ENCODE results near the gene SPRR2E.
"Not testable (repeated sequence)": the region's sequence is repeated elsewhere in the genome, so short reads cannot be mapped to it uniquely, and the experiment has no call there.

Gene SPRR2E

DNA sequence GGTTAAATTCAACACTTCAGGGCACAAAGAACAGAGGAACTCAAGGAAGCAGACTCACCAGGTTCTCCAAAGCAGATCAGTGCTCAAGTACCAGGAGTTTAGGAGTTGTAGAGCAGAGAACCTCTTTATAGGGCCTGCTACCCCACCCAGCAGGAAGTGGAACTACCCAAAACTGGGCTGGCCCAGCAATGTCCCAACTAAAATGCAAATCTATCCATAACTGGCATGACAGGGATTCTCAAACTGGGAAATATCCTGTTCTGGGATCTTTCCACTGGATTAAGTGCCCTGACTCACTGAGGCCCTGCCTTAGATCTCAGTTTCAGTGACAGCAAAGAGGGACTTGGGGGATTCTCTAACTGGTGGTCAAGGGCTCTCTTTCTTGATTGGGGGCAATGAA, at the start of gene SPRR2E:
Gene SPRR2E, minus strand, starts transcription at position 101 of the 400 bp plus-strand sequence. CDS start 775 bp downstream, outside the sequence.
- no peak for DNase-seq (ENCODE audit: low spot score)
- in situ Hi-C loops (cut with MboI; ENCODE audit: low pct_unique_long_range_greater_than_20kb, low sequenced_read_pairs, unreplicated experiment), result no loop called here
- TF ChIP-seq, protein P1, sequence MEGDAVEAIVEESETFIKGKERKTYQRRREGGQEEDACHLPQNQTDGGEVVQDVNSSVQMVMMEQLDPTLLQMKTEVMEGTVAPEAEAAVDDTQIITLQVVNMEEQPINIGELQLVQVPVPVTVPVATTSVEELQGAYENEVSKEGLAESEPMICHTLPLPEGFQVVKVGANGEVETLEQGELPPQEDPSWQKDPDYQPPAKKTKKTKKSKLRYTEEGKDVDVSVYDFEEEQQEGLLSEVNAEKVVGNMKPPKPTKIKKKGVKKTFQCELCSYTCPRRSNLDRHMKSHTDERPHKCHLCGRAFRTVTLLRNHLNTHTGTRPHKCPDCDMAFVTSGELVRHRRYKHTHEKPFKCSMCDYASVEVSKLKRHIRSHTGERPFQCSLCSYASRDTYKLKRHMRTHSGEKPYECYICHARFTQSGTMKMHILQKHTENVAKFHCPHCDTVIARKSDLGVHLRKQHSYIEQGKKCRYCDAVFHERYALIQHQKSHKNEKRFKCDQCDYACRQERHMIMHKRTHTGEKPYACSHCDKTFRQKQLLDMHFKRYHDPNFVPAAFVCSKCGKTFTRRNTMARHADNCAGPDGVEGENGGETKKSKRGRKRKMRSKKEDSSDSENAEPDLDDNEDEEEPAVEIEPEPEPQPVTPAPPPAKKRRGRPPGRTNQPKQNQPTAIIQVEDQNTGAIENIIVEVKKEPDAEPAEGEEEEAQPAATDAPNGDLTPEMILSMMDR (IDR thresholded peaks at IDR 0.05; ENCODE audit: extremely low read depth, insufficient read depth, missing control alignments), result no peak

DNA sequence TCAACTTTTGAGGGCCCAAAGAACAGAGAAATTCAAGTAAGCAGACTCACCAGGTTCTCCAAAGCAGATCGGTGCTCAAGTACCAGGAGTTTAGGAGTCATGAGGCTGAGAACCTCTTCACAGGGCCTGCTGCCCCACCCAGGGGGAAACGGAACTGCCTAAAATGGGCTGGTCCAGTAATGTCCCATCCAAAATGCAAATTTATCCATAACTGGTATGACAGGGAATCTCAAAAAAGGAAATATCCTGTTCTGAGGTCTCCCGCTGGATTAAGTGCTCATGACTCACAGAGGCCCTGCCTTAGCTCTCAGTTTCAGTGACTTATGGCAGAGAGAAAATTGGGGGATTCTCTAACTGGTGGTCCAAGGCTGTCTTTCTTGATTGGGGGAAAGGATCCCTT, 47.1 kb upstream of the SPRR2E start:
- in situ Hi-C loops (cut with MboI; ENCODE audit: low pct_unique_long_range_greater_than_20kb, low sequenced_read_pairs, unreplicated experiment), result no loop called here
- TF ChIP-seq, protein P1 (IDR thresholded peaks at IDR 0.05; ENCODE audit: extremely low read depth, insufficient read depth, missing control alignments), result no peak

DNA sequence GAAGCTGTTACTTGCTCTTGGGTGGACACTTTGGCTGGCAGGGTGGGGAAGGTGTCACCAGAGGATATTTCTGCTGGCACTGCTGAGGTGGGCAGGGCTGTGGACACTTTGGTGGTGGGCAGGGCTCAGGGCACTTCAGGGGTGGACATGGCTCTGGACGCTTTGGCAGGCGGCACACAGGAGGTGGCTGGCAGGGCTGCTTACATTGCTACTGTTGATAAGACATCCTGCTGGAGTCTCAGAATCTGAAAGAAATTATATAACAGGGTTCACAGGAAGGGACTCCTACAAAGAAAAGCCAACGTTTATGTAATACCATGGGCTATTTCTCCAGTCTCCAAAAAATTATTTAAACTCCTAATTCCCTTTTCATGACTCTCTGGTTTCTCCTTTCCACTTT, 46.2 kb upstream of the SPRR2E start:
- in situ Hi-C loops (cut with MboI; ENCODE audit: low pct_unique_long_range_greater_than_20kb, low sequenced_read_pairs, unreplicated experiment), result no loop called here
- DNase-seq (ENCODE audit: low spot score), result no peak
- TF ChIP-seq, protein P1 (IDR thresholded peaks at IDR 0.05; ENCODE audit: extremely low read depth, insufficient read depth, missing control alignments), result no peak

More for the DNA sequence above, 47.1 kb upstream of the SPRR2E start:
- DNase-seq (ENCODE audit: low spot score), result no peak

DNA sequence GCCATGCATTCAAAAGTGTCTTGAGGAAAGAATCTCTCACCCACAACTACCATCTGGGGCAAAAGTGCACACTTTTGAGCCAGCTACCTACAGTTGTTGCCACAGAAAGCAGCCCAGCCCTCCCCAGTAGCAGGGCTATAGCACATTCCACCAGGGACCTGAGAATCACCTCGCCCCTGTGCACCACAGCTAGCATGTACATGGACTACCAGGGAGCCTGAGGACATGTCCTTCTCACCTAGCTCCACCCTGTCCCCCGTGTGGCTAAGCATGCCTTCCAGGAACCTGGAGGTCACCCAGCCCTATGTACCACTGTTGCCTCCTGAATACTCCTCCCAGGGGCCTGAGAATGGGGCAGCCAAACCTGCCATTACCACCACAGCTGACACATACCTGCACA, 39.4 kb upstream of the SPRR2E start:
- in situ Hi-C loops (cut with MboI; ENCODE audit: low pct_unique_long_range_greater_than_20kb, low sequenced_read_pairs, unreplicated experiment), result no loop called here
- DNase-seq (ENCODE audit: low spot score), result no peak
- TF ChIP-seq, protein P1 (IDR thresholded peaks at IDR 0.05; ENCODE audit: extremely low read depth, insufficient read depth, missing control alignments), result no peak

DNA sequence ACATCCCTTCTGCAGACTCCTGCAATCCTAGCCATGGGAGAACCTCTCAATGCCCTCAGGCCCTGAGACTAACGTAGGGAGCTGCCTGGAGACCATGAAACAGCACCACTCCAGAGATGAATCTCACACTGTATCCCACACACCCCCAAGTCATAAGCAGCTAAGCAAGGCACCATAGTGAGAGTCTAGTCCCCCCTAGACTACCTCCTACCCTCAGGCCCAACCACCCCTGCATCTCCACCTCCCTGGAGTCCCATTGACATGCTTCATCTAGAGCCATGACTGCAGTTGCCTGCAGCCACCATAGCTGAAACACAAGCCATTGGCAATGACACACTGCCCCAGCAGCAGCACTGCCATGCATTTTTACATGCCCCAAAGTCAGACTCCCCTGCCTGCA, 38.9 kb upstream of the SPRR2E start:
- TF ChIP-seq, protein P1 (IDR thresholded peaks at IDR 0.05; ENCODE audit: extremely low read depth, insufficient read depth, missing control alignments), result no peak
- DNase-seq (ENCODE audit: low spot score), result no peak
- in situ Hi-C loops (cut with MboI; ENCODE audit: low pct_unique_long_range_greater_than_20kb, low sequenced_read_pairs, unreplicated experiment), result no loop called here

DNA sequence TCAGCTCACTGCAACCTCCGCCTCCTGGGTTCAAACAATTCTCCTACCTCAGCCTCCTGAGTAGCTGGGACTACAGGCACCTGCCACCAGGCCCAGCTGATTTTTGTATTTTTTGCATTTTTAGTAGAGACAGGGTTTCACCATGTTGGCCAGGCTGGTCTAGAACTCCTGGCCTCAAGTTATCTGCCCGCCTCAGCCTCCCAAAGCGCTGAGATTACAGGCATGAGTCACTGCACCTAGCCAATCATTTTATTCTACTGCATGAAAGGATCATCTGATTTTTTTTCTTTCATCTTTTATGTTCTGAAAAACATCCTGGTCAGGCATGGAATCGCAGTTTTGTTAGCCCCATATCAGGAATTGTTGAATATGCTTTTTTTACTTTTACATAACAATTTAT, 34.4 kb upstream of the SPRR2E start:
- DNase-seq (ENCODE audit: low spot score); in situ Hi-C loops (cut with MboI; ENCODE audit: low pct_unique_long_range_greater_than_20kb, low sequenced_read_pairs, unreplicated experiment): not testable (repeated sequence)

DNA sequence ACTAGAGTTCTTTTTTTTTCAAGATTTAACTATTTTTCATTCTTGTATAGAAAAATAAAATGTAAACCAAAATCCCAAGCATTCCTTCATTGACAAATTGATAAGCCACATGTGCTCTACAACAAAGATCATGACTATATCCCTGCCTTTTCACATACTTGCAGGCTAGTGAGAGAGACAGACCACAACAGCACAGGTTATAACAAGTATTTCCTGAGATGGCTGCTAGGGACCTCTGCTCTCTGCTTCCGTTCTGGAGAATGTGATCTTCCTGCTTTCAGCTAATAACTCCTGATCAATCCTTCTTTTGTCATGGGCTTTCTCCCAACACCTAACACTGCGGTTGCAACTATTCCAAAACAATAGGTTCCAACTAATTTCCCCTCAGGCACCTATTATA, 33.0 kb upstream of the SPRR2E start:
- no peak for DNase-seq (ENCODE audit: low spot score)
- in situ Hi-C loops (cut with MboI; ENCODE audit: low pct_unique_long_range_greater_than_20kb, low sequenced_read_pairs, unreplicated experiment), result no loop called here
- TF ChIP-seq, protein P1 (IDR thresholded peaks at IDR 0.05; ENCODE audit: extremely low read depth, insufficient read depth, missing control alignments), result no peak
